Ovary (tissue), 9 donors: ENCODE data around the gene AIG1. TPM values are rescaled to one million over a fixed set of nuclear protein-coding genes. Genes with fewer than 3 reads are reported as not detected.

ENCODE experiments used
- DNase-seq, 5 donors: peaks; one replicate each; pipeline ENCODE4 v3.0.0-alpha.2; 2019 to 2020
- H3K27ac ChIP-seq, 2 donors: fragments of 200-600 bp; one replicate each; pipeline versions ENCODE4 v1.5.1 to v1.8.0; 2019 to 2022
- H3K27me3 ChIP-seq: fragments of 200-600 bp; one replicate; pipeline ENCODE4 v1.8.0; 2022
- H3K36me3 ChIP-seq: fragments of 200-600 bp; sonication (generic); one replicate; pipeline ENCODE4 v1.5.1; 2019
- H3K4me1 ChIP-seq: one replicate; pipeline ENCODE4 v1.8.1; 2013; ENCODE audit warnings: mild to moderate bottlenecking, moderate library complexity; ENCODE audit not compliant: insufficient read depth
- H3K4me3 ChIP-seq: fragments of 200-600 bp; sonication (generic); one replicate; pipeline ENCODE4 v1.5.1; 2017
- H3K9me3 ChIP-seq, 2 donors: fragments of 200-600 bp in 1 of 2; sonication (generic) in 1 of 2; one replicate each; pipeline versions ENCODE4 v1.5.1 to v1.8.1; 2013 to 2019; ENCODE audit warnings: mild to moderate bottlenecking in 1 of 2, moderate library complexity in 1 of 2
- EP300 ChIP-seq: sonication (generic); formaldehyde crosslinking; IDR thresholded peaks from one replicate; pipeline ENCODE4 v1.6.1; 2017; ENCODE audit warnings: antibody characterized with exemption
- POLR2A ChIP-seq: fragments of 450-650 bp; IDR thresholded peaks from one replicate; pipeline ENCODE4 v1.6.1; 2017; ENCODE audit warnings: antibody characterized with exemption, mild to moderate bottlenecking, moderate library complexity
- WGBS, 3 donors: extraction: QIAGEN DNeasy Blood & Tissue Kit in 1 of 3; methylation state at CpG; one replicate each; pipeline versions ENCODE4 v1.1.5 to v1.1.7; 2013 to 2017; 5-methylcytosine and 5-hydroxymethylcytosine counted together
- intact Hi-C, 4 donors: fragments of 100-400 bp; cut with DNase I; formaldehyde crosslinking; loops; one replicate each; pipeline versions ENCODE4 v1.11.0 to v1.15.1; 2022 to 2023
- polyA plus RNA-seq, 2 donors: library from polyadenylated mRNA; stranded (reverse); fragments of 200-250 nt in 1 of 2; fragments of 350-450 nt in 1 of 2; fragmentation: Illumina TruSeq in 1 of 2; extraction: RNeasy Lipid Tissue Mini Kit (QIAGEN cat#74804) in 1 of 2; gene quantifications; one replicate each; pipeline ENCODE4 v1.2.3, GENCODE V29; 2013 to 2014
- total RNA-seq, 7 donors: library from RNA; depleted of rRNA in 2 of 7; stranded (reverse); fragments of >200 nt in 2 of 7; fragmentation: NEBNext Ultra II Directional in 3 of 7; extraction: Animal tissue kit (Norgen Biotek cat#: 25700) in 3 of 7; gene quantifications; one replicate each; pipeline versions ENCODE4 v1.1.0 to v1.2.4, GENCODE V29; 2016 to 2023
- TF ChIP-seq, protein P1 (sequence below), 3 donors: fragments of 450-650 bp in 2 of 3; fragments of 200-600 bp in 1 of 3; IDR thresholded peaks; one replicate each; pipeline versions ENCODE4 v1.5.1 to v1.8.0; 2016 to 2022; ENCODE audit warnings: antibody characterized with exemption in 3 of 3, mild to moderate bottlenecking in 1 of 3
- donor health status: DM: no; HTN: no; CAD: no; lungs with moderate emphysema.
- donor health status: DM: no; HTN: no; CAD: no.
- donor health status: Bipolar disorder and iron deficiency.
- donor health status: DM: yes; HTN: yes; CAD: no.
- donor health status: DM: no; HTN: no; CAD: no.
- donor health status: DM: yes; HTN: yes; CAD: no.

AIG1 gene
- total and polyA plus RNA-seq, 9 donors, result 27.8 to 91.0 (median 37.3) TPM

DNA sequence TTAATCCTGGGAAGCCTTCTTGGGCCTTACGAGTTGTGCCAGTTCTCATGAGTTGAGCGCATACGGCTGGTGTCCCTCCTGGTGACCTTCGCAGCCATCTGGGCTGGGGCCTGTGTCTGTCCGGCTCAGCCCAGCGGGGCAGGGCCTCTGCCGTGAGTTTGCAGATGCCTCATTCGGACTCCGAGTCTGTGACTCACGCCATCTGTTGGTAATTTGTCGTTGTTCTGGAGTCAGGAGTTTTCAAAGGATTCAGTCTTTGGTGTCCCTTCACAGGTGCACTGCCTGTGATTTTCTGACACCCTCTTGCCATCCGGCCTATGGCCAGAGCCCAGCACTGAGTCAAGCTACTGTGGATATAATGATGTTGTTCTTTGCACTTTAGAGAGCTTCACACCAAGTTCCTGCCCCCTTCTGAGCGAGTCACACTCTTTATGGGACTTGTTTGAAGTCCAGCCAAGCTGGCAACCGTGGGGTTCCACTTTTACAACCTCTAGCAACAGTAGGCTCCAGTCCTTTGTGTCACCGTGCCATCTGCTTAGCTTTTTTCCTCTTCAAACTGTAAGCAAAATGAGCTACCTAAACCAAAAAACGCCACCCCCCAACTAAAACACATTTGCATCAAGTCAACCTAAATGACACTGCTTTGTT, 175.6 kb downstream of the AIG1 start:
- WGBS, 3 donors, result 79 to 84% (median 83%) methylated on average over 16 of the region's 16 CpGs
- H3K27me3 ChIP-seq, result no peaks in the 10 kb centered on the region
- DNase-seq, result no peak
- H3K27ac ChIP-seq, result no peak overlapping the region
- no peak overlapping the region for H3K4me3 ChIP-seq
- TF ChIP-seq EP300, result no peak
- no peak for TF ChIP-seq POLR2A
- TF ChIP-seq, protein P1, sequence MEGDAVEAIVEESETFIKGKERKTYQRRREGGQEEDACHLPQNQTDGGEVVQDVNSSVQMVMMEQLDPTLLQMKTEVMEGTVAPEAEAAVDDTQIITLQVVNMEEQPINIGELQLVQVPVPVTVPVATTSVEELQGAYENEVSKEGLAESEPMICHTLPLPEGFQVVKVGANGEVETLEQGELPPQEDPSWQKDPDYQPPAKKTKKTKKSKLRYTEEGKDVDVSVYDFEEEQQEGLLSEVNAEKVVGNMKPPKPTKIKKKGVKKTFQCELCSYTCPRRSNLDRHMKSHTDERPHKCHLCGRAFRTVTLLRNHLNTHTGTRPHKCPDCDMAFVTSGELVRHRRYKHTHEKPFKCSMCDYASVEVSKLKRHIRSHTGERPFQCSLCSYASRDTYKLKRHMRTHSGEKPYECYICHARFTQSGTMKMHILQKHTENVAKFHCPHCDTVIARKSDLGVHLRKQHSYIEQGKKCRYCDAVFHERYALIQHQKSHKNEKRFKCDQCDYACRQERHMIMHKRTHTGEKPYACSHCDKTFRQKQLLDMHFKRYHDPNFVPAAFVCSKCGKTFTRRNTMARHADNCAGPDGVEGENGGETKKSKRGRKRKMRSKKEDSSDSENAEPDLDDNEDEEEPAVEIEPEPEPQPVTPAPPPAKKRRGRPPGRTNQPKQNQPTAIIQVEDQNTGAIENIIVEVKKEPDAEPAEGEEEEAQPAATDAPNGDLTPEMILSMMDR (IDR thresholded peaks at IDR 0.05), result no peak
- H3K4me1 ChIP-seq, result no peaks in the 10 kb centered on the region
- no peaks in the 10 kb centered on the region for H3K9me3 ChIP-seq
- H3K36me3 ChIP-seq, result no peaks in the 10 kb centered on the region
- intact Hi-C loops, result no loop called here

DNA sequence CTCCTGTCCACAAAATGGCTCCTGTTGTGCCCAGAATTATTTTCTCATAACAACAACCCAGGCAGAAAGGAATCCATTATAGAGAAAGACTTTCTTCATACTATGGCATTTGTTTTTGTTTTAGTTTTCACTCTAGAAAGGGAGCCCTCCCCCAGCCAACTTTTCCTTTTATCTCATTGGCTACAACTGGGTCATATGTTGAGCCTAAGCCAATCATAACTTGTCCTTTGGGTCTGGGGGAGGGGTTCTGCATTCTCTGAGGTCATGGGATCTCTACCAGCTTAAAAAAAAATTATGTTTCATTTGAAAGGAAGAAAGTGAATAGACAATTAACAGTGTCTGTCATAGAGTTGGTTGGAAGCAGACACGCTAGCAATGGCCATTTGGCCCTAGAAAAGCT, 177.6 kb downstream of the AIG1 start:
- Histone ChIP-seq H3K27me3 (no peaks in the 10 kb centered on the region), H3K27ac (no peak overlapping the region), H3K9me3 (no peaks in the 10 kb centered on the region), H3K36me3 (no peaks in the 10 kb centered on the region), H3K4me3 (no peak overlapping the region), H3K4me1 (peaks cover 2% of the 10 kb centered on the region)
- no peak for DNase-seq
- intact Hi-C loops, result no loop called here
- 100% methylated on average over 1 of the region's 1 CpG for WGBS, 3 donors
- TF ChIP-seq, protein P1 (IDR thresholded peaks at IDR 0.05), result no peak
- TF ChIP-seq EP300, result no peak
- no peak for TF ChIP-seq POLR2A

DNA sequence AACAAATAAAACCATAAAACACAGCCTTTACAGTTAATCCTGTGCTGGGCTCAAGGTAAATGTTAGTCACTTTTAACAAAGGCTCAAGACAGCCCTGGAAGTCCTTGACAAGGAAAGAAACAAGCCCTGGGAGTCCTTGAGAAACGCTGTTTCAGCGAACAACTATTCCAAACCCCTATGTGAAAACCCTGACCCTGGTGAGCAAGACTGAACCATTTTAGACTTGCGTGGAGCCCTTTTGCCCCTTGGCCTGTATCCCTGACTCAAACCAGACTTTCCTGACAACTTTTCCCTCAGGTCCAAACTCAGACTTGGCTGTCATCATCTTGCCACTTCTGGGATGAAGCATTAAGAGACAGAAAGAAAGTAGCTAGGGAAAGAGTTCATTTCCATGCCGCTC, 180.4 kb downstream of the AIG1 start:
- H3K27me3 ChIP-seq, result no peaks in the 10 kb centered on the region
- 13 to 34% (median 18%) methylated on average over 4 of the region's 4 CpGs for WGBS, 3 donors
- H3K27ac ChIP-seq, result peak overlapping the region in 1 of 2 donors; percentile 71
- H3K36me3 ChIP-seq, result no peaks in the 10 kb centered on the region
- H3K4me3 ChIP-seq, result no peak overlapping the region
- peak; percentile 67 to 79 (median 71) for DNase-seq
- TF ChIP-seq POLR2A (no peak), EP300 (no peak)
- TF ChIP-seq, protein P1 (IDR thresholded peaks at IDR 0.05), result no peak
- intact Hi-C loops, result no loop called here
- no peaks in the 10 kb centered on the region for H3K9me3 ChIP-seq
- H3K4me1 ChIP-seq, result peaks cover 3% of the 10 kb centered on the region

DNA sequence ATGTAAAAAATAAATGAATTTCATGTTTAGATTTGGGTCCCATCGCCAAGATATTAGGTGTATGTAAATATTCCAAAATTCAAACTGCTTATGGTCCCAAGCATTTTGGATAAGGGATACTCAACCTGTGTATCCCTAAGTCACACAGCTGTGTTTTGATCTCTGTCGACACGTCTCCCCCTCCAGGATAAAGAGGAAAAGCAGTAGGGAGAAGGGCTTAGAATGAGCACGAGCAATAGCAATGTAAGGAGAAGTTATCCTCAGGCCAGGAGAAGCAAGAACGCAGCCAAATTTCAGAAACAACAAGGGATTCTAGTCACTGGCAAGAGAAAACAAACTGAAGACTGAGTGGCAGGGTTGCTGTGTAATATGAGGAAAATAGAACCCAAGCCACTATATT, 181.2 kb downstream of the AIG1 start:
- intact Hi-C loops, result no loop called here
- no peak overlapping the region for H3K4me3 ChIP-seq
- no peaks in the 10 kb centered on the region for H3K9me3 ChIP-seq
- WGBS, 3 donors, result 54 to 70% (median 66%) methylated on average over 5 of the region's 5 CpGs
- H3K27ac ChIP-seq, result peak overlapping the region in 1 of 2 donors; percentile 71
- TF ChIP-seq, protein P1 (IDR thresholded peaks at IDR 0.05), result no peak
- TF ChIP-seq POLR2A (no peak), EP300 (no peak)
- DNase-seq, result no peak
- no peaks in the 10 kb centered on the region for H3K27me3 ChIP-seq
- no peaks in the 10 kb centered on the region for H3K36me3 ChIP-seq
- H3K4me1 ChIP-seq, result peaks cover 3% of the 10 kb centered on the region
